HepG2 (cell line): ENCODE results near the gene IMPDH2. TPM values are rescaled to one million over a fixed set of nuclear protein-coding genes. Genes with fewer than 3 reads are reported as not detected.

Source experiments
- ARNT2 ChIP-seq: sonication (generic); formaldehyde crosslinking; IDR thresholded peaks from 2 replicates; pipeline ENCODE4 v1.8.0; 2022; ENCODE audit warnings: mild to moderate bottlenecking, low read depth, missing genetic modification reagents, moderate library complexity
- ASH2L ChIP-seq: fragments of 300-600, 200-600 bp; sonication (generic); IDR thresholded peaks from 2 replicates; pipeline ENCODE4 v1.7.0; 2017; ENCODE audit warnings: low read depth, mild to moderate bottlenecking, moderate library complexity, mixed read lengths, low read length; ENCODE audit not compliant: insufficient read length
- ATF5 ChIP-seq: sonication (generic); formaldehyde crosslinking; IDR thresholded peaks from 2 replicates; pipeline ENCODE4 v1.4.0; 2020; ENCODE audit warnings: mild to moderate bottlenecking, low read depth, missing genetic modification reagents
- KLF13 ChIP-seq: sonication (generic); formaldehyde crosslinking; IDR thresholded peaks from 2 replicates; pipeline ENCODE4 v1.4.0; 2020; ENCODE audit warnings: mild to moderate bottlenecking, missing genetic modification reagents
- THAP7 ChIP-seq: sonication (generic); formaldehyde crosslinking; IDR thresholded peaks from 2 replicates; pipeline ENCODE4 v1.8.1; 2023; ENCODE audit warnings: mild to moderate bottlenecking, missing genetic modification reagents
- ZBTB8A ChIP-seq: sonication (generic); formaldehyde crosslinking; IDR thresholded peaks from 2 replicates; pipeline ENCODE4 v1.4.0; 2020; ENCODE audit warnings: mild to moderate bottlenecking, low read depth, missing genetic modification reagents, borderline replicate concordance
- ZC3H13 ChIP-seq: sonication (generic); formaldehyde crosslinking; IDR thresholded peaks from 2 replicates; pipeline ENCODE4 v1.8.1; 2023; ENCODE audit warnings: mild to moderate bottlenecking, missing genetic modification reagents, moderate library complexity
- ZFP36L1 ChIP-seq: sonication (generic); formaldehyde crosslinking; IDR thresholded peaks from 2 replicates; pipeline ENCODE4 v1.8.0; 2022; ENCODE audit warnings: mild to moderate bottlenecking, missing genetic modification reagents, moderate library complexity
- ZNF20 ChIP-seq: sonication (generic); formaldehyde crosslinking; IDR thresholded peaks from 2 replicates; pipeline ENCODE4 v1.4.0; 2020; ENCODE audit warnings: mild to moderate bottlenecking, moderate library complexity, missing genetic modification reagents
- ZNF253 ChIP-seq: sonication (generic); formaldehyde crosslinking; IDR thresholded peaks from 2 replicates; pipeline ENCODE4 v1.8.0; 2022; ENCODE audit warnings: mild to moderate bottlenecking, missing genetic modification reagents, borderline replicate concordance
- ZNF280D ChIP-seq: sonication (generic); formaldehyde crosslinking; IDR thresholded peaks from 2 replicates; pipeline ENCODE4 v1.5.1; 2020; ENCODE audit warnings: mild to moderate bottlenecking, missing genetic modification reagents
- ZNF350 ChIP-seq: sonication (generic); formaldehyde crosslinking; IDR thresholded peaks from 2 replicates; pipeline ENCODE4 v1.4.0; 2020; ENCODE audit warnings: mild to moderate bottlenecking, low read depth, missing genetic modification reagents, borderline replicate concordance
- ZNF414 ChIP-seq: sonication (generic); formaldehyde crosslinking; IDR thresholded peaks from 2 replicates; pipeline ENCODE4 v1.5.0; 2020; ENCODE audit warnings: missing genetic modification reagents
- ZNF510 ChIP-seq: sonication (generic); formaldehyde crosslinking; IDR thresholded peaks from 2 replicates; pipeline ENCODE4 v1.4.0; 2020; ENCODE audit warnings: low read depth, mild to moderate bottlenecking, missing genetic modification reagents
- ZNF564 ChIP-seq: sonication (generic); formaldehyde crosslinking; IDR thresholded peaks from 2 replicates; pipeline ENCODE4 v1.8.1; 2023; ENCODE audit warnings: mild to moderate bottlenecking, missing genetic modification reagents
- ZNF761 ChIP-seq: sonication (generic); formaldehyde crosslinking; conservative IDR thresholded peaks from 2 replicates; pipeline ENCODE4 v1.4.0; 2020; ENCODE audit warnings: mild to moderate bottlenecking, missing genetic modification reagents
- ZSCAN21 ChIP-seq: sonication (generic); formaldehyde crosslinking; IDR thresholded peaks from 2 replicates; pipeline ENCODE4 v1.8.0; 2022; ENCODE audit warnings: mild to moderate bottlenecking, missing genetic modification reagents, moderate library complexity, borderline replicate concordance
- ZSCAN29 ChIP-seq: sonication (generic); formaldehyde crosslinking; conservative IDR thresholded peaks from 2 replicates; pipeline ENCODE4 v1.4.0; 2020; ENCODE audit warnings: mild to moderate bottlenecking, missing genetic modification reagents
- polyA plus RNA-seq, 8 experiments: library from polyadenylated mRNA; depleted of rRNA in 3 of 8; stranded (reverse) in 7 of 8; unstranded in 1 of 8; fragments of >200 nt; fragmentation: Illumina TruSeq in 4 of 8; extraction: Trizol in 4 of 8; gene quantifications; 2 replicates each; pipeline versions ENCODE4 v1.2.1 to v1.2.3, GENCODE V29; 2011 to 2016; ENCODE audit warnings: low read depth in 4 of 8, missing spikeins in 1 of 8, mixed read lengths in 1 of 8; ENCODE audit not compliant: insufficient read depth in 1 of 8
- total RNA-seq, 5 experiments: library from RNA; depleted of rRNA; stranded (reverse); fragments of >200 nt; fragmentation: Illumina TruSeq; extraction: Trizol; gene quantifications; 2 replicates each; pipeline ENCODE4 v1.2.3, GENCODE V29; 2016; ENCODE audit warnings: low read depth in 1 of 5

IMPDH2 gene
- total and polyA plus RNA-seq, 2 of the 13 experiments (the other 11 are each of a cell fraction or from before 2014, with no cell fraction given) = 248 to 260 TPM

GRCh38 chr3:49017971-49018706 is 11.1 kb downstream of the IMPDH2 start, which contains the start of gene DALRD3 (continued):
- peak; percentile 80 for TF ChIP-seq ZNF280D (CRISPR knock-in tag)
- 0 out of 2 replicates have a peak, but pooled peaks have one; percentile 35 for TF ChIP-seq ATF5 (CRISPR knock-in tag)
- TF ChIP-seq KLF13 (CRISPR knock-in tag) = peak; percentile 39; the same call in 1 of the 2 replicates
- no peak for TF ChIP-seq ZNF20 (CRISPR knock-in tag)
- peak; percentile 61; the same call in 1 of the 2 replicates for TF ChIP-seq ZSCAN21 (CRISPR knock-in tag)
- 0 out of 2 replicates have a peak, but pooled peaks have one; percentile 83 for TF ChIP-seq ZNF510 (CRISPR knock-in tag)
- peak; percentile 66 for TF ChIP-seq ASH2L
- peak; percentile 78; the same call in 1 of the 2 replicates for TF ChIP-seq ZNF564 (CRISPR knock-in tag)
- peak; percentile 99 for TF ChIP-seq ZC3H13 (CRISPR knock-in tag)
- 0 out of 2 replicates have a peak, but pooled peaks have one; percentile 59 for TF ChIP-seq THAP7
- TF ChIP-seq ZNF350 (CRISPR knock-in tag) = peak; percentile 53; the same call in 1 of the 2 replicates
- peak; percentile 62; the same call in 1 of the 2 replicates for TF ChIP-seq ZNF253
- TF ChIP-seq ZNF761 = peak; percentile 81; the same call in 1 of the 2 replicates
- 0 out of 2 replicates have a peak, but pooled peaks have one; percentile 72 for TF ChIP-seq ZBTB8A (CRISPR knock-in tag)
- 0 out of 2 replicates have a peak, but pooled peaks have one; percentile 64 for TF ChIP-seq ZFP36L1 (CRISPR knock-in tag)
- peak; percentile 85; the same call in 1 of the 2 replicates for TF ChIP-seq ZNF414 (CRISPR knock-in tag)
- TF ChIP-seq ZSCAN29 (CRISPR knock-in tag) = peak; percentile 75; the same call in 1 of the 2 replicates
- TF ChIP-seq ARNT2 (CRISPR knock-in tag) = peak; percentile 47; the same call in 1 of the 2 replicates
